ENCODE results near the gene CTNS. TPM values are rescaled to one million over a fixed set of nuclear protein-coding genes. Genes with fewer than 3 reads are reported as not detected.

CTNS gene
- polyA plus RNA-seq, 1 donor from 2014 or later = 8.8 TPM

- Histone ChIP-seq H3K4me3 (ENCODE audit: low read length) (no peak overlapping the region), H3K27ac (ENCODE audit: low read length) (no peak overlapping the region), H3K9me2 (ENCODE audit: insufficient read depth, low read length) (no peaks in the 10 kb centered on the region), H3F3A (ENCODE audit: insufficient read depth, low read length, poor library complexity, severe bottlenecking) (no peaks in the 10 kb centered on the region), H4K20me1 (ENCODE audit: insufficient read depth) (no peaks in the 10 kb centered on the region), H3K4me2 (ENCODE audit: low read length) (no peak overlapping the region), H3K9me3 (ENCODE audit: low read length) (peaks cover 3% of the 10 kb centered on the region), H2AFZ (ENCODE audit: low read depth, low read length) (no peak overlapping the region), H3K27me3 (ENCODE audit: insufficient read depth, low read depth, low read length) (no peaks in the 10 kb centered on the region), H3K36me3 (ENCODE audit: insufficient read depth, low read length) (peaks cover 11% of the 10 kb centered on the region), H3K9ac (ENCODE audit: low read length) (no peak overlapping the region), H3K79me2 (replicated peaks; ENCODE audit: insufficient read depth, low read length) (no peaks in the 10 kb centered on the region)
- TF ChIP-seq MXI1 (conservative IDR thresholded peaks at IDR 0.05; ENCODE audit: poor library complexity, severe bottlenecking) = no peak
Observed at GRCh38 chr17:3613124-3613523, 23.4 kb upstream of the CTNS start.

GRCh38 chr17:3615160-3615870, 21.2 kb upstream of the CTNS start:
- Histone ChIP-seq H3K36me3 (ENCODE audit: insufficient read depth, low read length) (peaks cover 11% of the 10 kb centered on the region), H3K9me2 (ENCODE audit: insufficient read depth, low read length) (no peaks in the 10 kb centered on the region), H3K4me3 (ENCODE audit: low read length) (no peak overlapping the region), H3K79me2 (replicated peaks; ENCODE audit: insufficient read depth, low read length) (no peaks in the 10 kb centered on the region), H3K9ac (ENCODE audit: low read length) (no peak overlapping the region), H3K27ac (ENCODE audit: low read length) (no peak overlapping the region), H2AFZ (ENCODE audit: low read depth, low read length) (no peak overlapping the region), H3K4me2 (ENCODE audit: low read length) (no peak overlapping the region), H3K9me3 (ENCODE audit: low read length) (peaks cover 3% of the 10 kb centered on the region), H4K20me1 (ENCODE audit: insufficient read depth) (no peaks in the 10 kb centered on the region), H3F3A (ENCODE audit: insufficient read depth, low read length, poor library complexity, severe bottlenecking) (no peaks in the 10 kb centered on the region), H3K27me3 (ENCODE audit: insufficient read depth, low read depth, low read length) (no peaks in the 10 kb centered on the region)
- TF ChIP-seq MXI1 (conservative IDR thresholded peaks at IDR 0.05; ENCODE audit: poor library complexity, severe bottlenecking) = no peak
- TF ChIP-seq EZH2 (IDR thresholded peaks at IDR 0.05; ENCODE audit: borderline replicate concordance, insufficient read depth, low read length, poor library complexity, severe bottlenecking) = no peak
- no peak for TF ChIP-seq TAF1 (IDR thresholded peaks at IDR 0.05; ENCODE audit: low read depth)
- no peak for TF ChIP-seq RAD21 (conservative IDR thresholded peaks at IDR 0.05)
- no peak for TF ChIP-seq POLR2AphosphoS5 (IDR thresholded peaks at IDR 0.05)
- TF ChIP-seq REST (IDR thresholded peaks at IDR 0.05; ENCODE audit: borderline replicate concordance) = no peak
- no peak for TF ChIP-seq CTCF (IDR thresholded peaks at IDR 0.05; ENCODE audit: poor library complexity, severe bottlenecking)
- no peak for TF ChIP-seq SMC3 (conservative IDR thresholded peaks at IDR 0.05; ENCODE audit: poor library complexity)
- no peak for TF ChIP-seq EP300 (conservative IDR thresholded peaks at IDR 0.05; ENCODE audit: poor library complexity, severe bottlenecking)
